Aortic smooth muscle cell (primary cell): Measurements from ENCODE around the gene GPR32. TPM values are rescaled to one million over a fixed set of nuclear protein-coding genes. Genes with fewer than 3 reads are reported as not detected.

ENCODE experiments used
- total RNA-seq: library from RNA; depleted of rRNA; stranded (reverse); fragments of >200 nt; gene quantifications from 2 replicates; pipeline ENCODE4 v1.2.3, GENCODE V29; 2014

The GPR32 gene, protein sequence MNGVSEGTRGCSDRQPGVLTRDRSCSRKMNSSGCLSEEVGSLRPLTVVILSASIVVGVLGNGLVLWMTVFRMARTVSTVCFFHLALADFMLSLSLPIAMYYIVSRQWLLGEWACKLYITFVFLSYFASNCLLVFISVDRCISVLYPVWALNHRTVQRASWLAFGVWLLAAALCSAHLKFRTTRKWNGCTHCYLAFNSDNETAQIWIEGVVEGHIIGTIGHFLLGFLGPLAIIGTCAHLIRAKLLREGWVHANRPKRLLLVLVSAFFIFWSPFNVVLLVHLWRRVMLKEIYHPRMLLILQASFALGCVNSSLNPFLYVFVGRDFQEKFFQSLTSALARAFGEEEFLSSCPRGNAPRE
- not detected in 2 replicates for total RNA-seq

DNA sequence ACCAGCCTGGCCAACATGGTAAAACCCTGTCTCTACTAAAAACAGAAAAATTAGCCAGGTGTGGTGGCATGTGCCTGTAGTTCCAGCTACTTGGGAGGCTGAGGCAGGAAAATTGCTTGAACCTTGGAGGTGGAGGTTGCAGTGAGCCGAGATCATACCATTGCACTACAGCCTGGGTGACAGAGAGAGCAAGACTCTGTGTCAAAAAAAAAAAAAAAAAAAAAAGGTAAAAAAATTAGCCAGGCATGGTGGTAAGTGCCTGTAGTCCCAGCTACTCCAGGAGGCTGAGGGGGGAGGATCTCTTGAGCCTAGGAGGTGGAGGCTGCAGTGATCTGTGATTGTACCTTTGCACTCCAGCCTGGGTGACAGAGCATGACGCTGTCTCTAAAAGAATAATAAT lies at the start of gene GPR32:
Gene GPR32 (plus strand): TSS at position 301 of the 400 bp plus-strand sequence. CDS start 137 bp downstream, outside the sequence.

DNA sequence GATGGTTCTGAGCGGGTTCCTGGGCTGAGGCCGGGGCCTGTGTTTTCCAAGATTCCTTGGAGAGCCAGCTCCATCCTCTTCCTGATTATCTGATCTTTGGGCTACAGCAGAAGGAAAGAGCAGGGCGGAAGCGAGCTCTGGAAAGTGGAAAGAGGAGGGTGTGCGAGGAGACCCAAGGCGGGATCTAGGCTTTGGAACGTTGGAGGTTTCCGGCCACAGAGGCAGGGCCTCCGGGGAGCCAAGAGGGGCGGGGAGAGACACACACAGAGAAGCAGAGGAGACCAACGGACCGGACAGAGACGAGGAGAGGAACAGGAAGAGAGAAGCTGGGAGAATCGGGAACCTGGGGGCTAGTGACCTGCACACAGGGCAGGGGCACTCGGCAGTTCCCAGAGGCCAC lies 47.2 kb upstream of the GPR32 start, which contains the start of gene CLEC11A:
Gene CLEC11A (plus strand): TSS at position 296 of the 400 bp plus-strand sequence. CDS start 162 bp downstream, outside the sequence.

DNA sequence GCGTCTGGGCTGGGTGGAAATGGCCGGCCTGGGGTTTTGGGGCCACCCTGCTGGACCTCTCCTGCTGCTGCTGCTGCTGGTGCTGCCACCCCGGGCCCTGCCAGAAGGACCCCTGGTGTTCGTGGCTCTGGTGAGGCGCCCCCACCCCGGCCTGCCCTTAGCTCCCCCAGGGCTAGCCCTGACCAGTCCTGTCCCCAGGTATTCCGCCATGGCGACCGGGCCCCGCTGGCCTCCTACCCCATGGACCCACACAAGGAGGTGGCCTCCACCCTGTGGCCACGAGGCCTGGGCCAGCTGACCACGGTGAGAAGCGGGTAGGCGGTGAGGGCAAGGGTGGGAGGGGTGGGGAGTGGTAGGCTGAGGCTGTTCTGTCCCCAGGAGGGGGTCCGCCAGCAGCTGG lies 20.1 kb downstream of the GPR32 start, which contains the start of gene ACP4:
Gene ACP4 (plus strand): TSS at position 20 of the 400 bp plus-strand sequence. CDS start 0 bp downstream, at position 20.

Other genes starting within 250 kb of the GPR32 start
- under 0.01 and 0.12 TPM in 2 replicates for gene LRRC4B, start 202.0 kb upstream of the GPR32 start, total RNA-seq
- gene SYT3, start 130.6 kb upstream of the GPR32 start, total RNA-seq: 0.12 and 0.13 TPM in 2 replicates
- 0.53 and 0.62 TPM in 2 replicates for gene C19orf81, start 121.0 kb upstream of the GPR32 start, total RNA-seq
- 2.1 and 5.7 TPM in 2 replicates for gene SHANK1, start 50.7 kb upstream of the GPR32 start, total RNA-seq
- gene CLEC11A, start 47.1 kb upstream of the GPR32 start, total RNA-seq: 26.0 and 68.1 TPM in 2 replicates
- not detected in 2 replicates for gene ACP4, start 20.0 kb downstream of the GPR32 start, total RNA-seq
- gene KLK1, start 53.3 kb downstream of the GPR32 start, total RNA-seq: not detected in 2 replicates
- not detected in 2 replicates for gene KLK15, start 63.1 kb downstream of the GPR32 start, total RNA-seq
- not detected in 2 replicates for gene KLK3, start 84.5 kb downstream of the GPR32 start, total RNA-seq
- gene KLK2, start 103.0 kb downstream of the GPR32 start, total RNA-seq: not detected in 2 replicates
- gene KLK4, start 140.9 kb downstream of the GPR32 start, total RNA-seq: not detected in 2 replicates
- gene KLK5, start 182.6 kb downstream of the GPR32 start, total RNA-seq: not detected in 2 replicates
- gene KLK6, start 199.1 kb downstream of the GPR32 start, total RNA-seq: not detected in 2 replicates
- not detected in 2 replicates for gene KLK7, start 213.5 kb downstream of the GPR32 start, total RNA-seq
- gene KLK8, start 231.1 kb downstream of the GPR32 start, total RNA-seq: not detected in 2 replicates
- not detected in 2 replicates for gene KLK10, start 249.2 kb downstream of the GPR32 start, total RNA-seq